K562 (cell line): Measurements from ENCODE around the gene MAP3K12. TPM values are rescaled to one million over a fixed set of nuclear protein-coding genes. Genes with fewer than 3 reads are reported as not detected.

Source experiments
- BRF1 ChIP-seq: IDR thresholded peaks from 3 replicates; pipeline ENCODE4 v1.6.1; 2011; ENCODE audit warnings: borderline replicate concordance, mild to moderate bottlenecking; ENCODE audit not compliant: insufficient read length; ENCODE audit errors: extremely low read depth
- CCAR2 ChIP-seq: fragments of 200-400 bp; formaldehyde crosslinking; IDR thresholded peaks from 2 replicates; pipeline ENCODE4 v1.6.1; 2017; ENCODE audit warnings: mild to moderate bottlenecking, low read depth, low read length
- CEBPB ChIP-seq: fragments of 450-650 bp; IDR thresholded peaks from 2 replicates; pipeline ENCODE4 v1.6.1; 2016; ENCODE audit warnings: missing genetic modification characterization, missing compliant biosample characterization
- EZH2 ChIP-seq: IDR thresholded peaks from 2 replicates; pipeline ENCODE4 v1.6.1; 2012; ENCODE audit warnings: low read depth, mild to moderate bottlenecking, inconsistent platforms, low read length, borderline replicate concordance
- NELFE ChIP-seq: IDR thresholded peaks from 2 replicates; pipeline ENCODE4 v1.6.1; 2011; ENCODE audit warnings: mild to moderate bottlenecking; ENCODE audit not compliant: insufficient read depth, insufficient read length
- NR1H2 ChIP-seq: sonication (generic); formaldehyde crosslinking; IDR thresholded peaks from 2 replicates; pipeline ENCODE4 v1.4.0; 2020; ENCODE audit warnings: mild to moderate bottlenecking, missing genetic modification reagents
- POLR2AphosphoS2 ChIP-seq: IDR thresholded peaks from 2 replicates; pipeline ENCODE4 v1.6.1; 2012; ENCODE audit warnings: low read length, improper control_type of control experiment
- RB1 ChIP-seq: fragments of 450-650 bp; IDR thresholded peaks from 2 replicates; pipeline ENCODE4 v1.6.1; 2017; ENCODE audit warnings: low read depth, mild to moderate bottlenecking
- RBM15 ChIP-seq: fragments of 200-400 bp; formaldehyde crosslinking; IDR thresholded peaks from 2 replicates; pipeline ENCODE4 v1.6.1; 2018; ENCODE audit warnings: mild to moderate bottlenecking, low read length, moderate library complexity; ENCODE audit not compliant: insufficient read depth
- STAT5B ChIP-seq: fragments of 250-450 bp; sonication (Bioruptor Pico); IDR thresholded peaks from 2 replicates; pipeline ENCODE4 v1.8.0; 2021; ENCODE audit warnings: mild to moderate bottlenecking, inconsistent platforms
- TBP ChIP-seq: optimal IDR thresholded peaks from 2 replicates; pipeline ENCODE3; 2011; ENCODE audit warnings: low read depth, low read length, improper control_type of control experiment
- THRAP3 ChIP-seq: fragments of 450-650 bp; IDR thresholded peaks from 2 replicates; pipeline ENCODE4 v1.6.1; 2016; ENCODE audit warnings: mild to moderate bottlenecking, inconsistent platforms, borderline replicate concordance
- U2AF2 ChIP-seq: fragments of 200-400 bp; formaldehyde crosslinking; optimal IDR thresholded peaks from 2 replicates; pipeline ENCODE3; 2017; ENCODE audit warnings: low read depth, mild to moderate bottlenecking, low read length
- ZNF586 ChIP-seq: fragments of 450-650 bp; formaldehyde crosslinking; conservative IDR thresholded peaks from 2 replicates; pipeline ENCODE4 v1.4.0; 2020; ENCODE audit warnings: mild to moderate bottlenecking, moderate library complexity
- ZNF644 ChIP-seq: fragments of 200-800 bp; sonication (Bioruptor generic); IDR thresholded peaks from 2 replicates; pipeline ENCODE4 v1.6.1; 2016; ENCODE audit warnings: low read depth, missing genetic modification characterization, missing compliant biosample characterization
- ZNF695 ChIP-seq: fragments of 450-650 bp; formaldehyde crosslinking; IDR thresholded peaks from 2 replicates; pipeline ENCODE4 v1.4.0; 2020; ENCODE audit warnings: mild to moderate bottlenecking, moderate library complexity
- ZNF717 ChIP-seq: fragments of 250-450 bp; sonication (Bioruptor Pico); IDR thresholded peaks from 2 replicates; pipeline ENCODE4 v1.5.0; 2021
- polyA plus RNA-seq, 8 experiments: library from polyadenylated mRNA; depleted of rRNA in 4 of 8; stranded (reverse) in 5 of 8; unstranded in 3 of 8; fragments of >200 nt; fragmentation: Nextera tagmentation in 2 of 8; fragmentation: Illumina TruSeq in 1 of 8; extraction: Ambion mirVana in 2 of 8; extraction: Trizol in 1 of 8; gene quantifications; 2 replicates each; pipeline versions ENCODE4 v1.2.1 to v1.2.3, GENCODE V29; 2011 to 2014; ENCODE audit warnings: inconsistent platforms in 1 of 8, missing spikeins in 1 of 8
- total RNA-seq, 7 experiments: library from RNA; depleted of rRNA in 6 of 7; stranded (reverse); fragments of >200 nt in 6 of 7; fragmentation: Illumina TruSeq in 2 of 7; extraction: Trizol in 2 of 7; gene quantifications; 2 replicates each; pipeline versions ENCODE4 v1.2.1 to v1.2.3, GENCODE V29; 2011 to 2021; ENCODE audit warnings: low replicate concordance in 1 of 7
- TF ChIP-seq, protein P1 (sequence below): fragments of 200-600 bp; sonication (generic); IDR thresholded peaks from one replicate; pipeline ENCODE4 v1.6.1; 2012; ENCODE audit warnings: mild to moderate bottlenecking, low read depth, low read length, inconsistent platforms

The MAP3K12 gene
- total and polyA plus RNA-seq, 9 of the 15 experiments (the other 6 are each of a cell fraction or from before 2014, with no cell fraction given): 0.10 to 2.4 (median 1.6) TPM

DNA sequence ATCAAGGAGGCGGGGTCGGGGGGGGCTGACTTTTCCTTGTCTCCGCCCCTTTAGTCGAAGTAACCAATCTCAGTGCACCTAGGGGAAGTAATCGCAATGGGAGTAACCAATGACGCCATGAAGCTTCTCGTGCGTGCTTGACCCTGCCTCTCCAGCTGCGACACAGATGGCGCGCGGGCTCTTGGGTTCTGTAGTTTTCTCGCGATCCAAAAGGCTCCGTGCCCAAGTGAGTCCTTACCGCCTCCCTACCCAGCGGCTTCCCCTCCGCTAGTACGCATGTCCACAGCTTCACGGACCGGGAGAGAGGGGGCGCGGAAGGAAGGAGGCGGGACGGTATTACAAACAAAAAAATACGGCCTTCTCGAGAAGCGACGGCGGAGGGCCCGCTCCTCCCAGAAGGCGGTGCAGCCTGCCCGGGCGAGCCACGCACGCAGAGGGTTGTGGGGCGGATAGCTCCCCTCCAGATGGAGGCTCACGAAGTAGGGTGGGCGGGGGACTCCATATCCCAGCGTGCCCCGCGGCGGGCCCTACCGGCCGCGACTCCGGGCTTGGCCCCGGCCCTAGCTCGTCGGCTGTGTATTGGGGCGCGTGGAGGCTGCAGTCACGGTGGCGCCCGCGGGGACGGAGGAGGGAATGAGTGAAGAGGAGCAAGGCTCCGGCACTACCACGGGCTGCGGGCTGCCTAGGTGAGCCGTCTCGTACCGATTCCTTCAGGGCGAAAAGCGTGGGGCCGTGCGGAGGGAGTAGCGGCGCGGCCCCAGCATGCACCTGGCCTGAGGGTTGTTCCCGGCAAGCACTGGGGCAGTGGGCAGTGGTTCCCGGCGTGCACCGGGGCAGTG is 1.7 kb upstream of the MAP3K12 start, which contains the start of gene TARBP2 (continued):
- no peak for TF ChIP-seq ZNF717
- TF ChIP-seq, protein P1, sequence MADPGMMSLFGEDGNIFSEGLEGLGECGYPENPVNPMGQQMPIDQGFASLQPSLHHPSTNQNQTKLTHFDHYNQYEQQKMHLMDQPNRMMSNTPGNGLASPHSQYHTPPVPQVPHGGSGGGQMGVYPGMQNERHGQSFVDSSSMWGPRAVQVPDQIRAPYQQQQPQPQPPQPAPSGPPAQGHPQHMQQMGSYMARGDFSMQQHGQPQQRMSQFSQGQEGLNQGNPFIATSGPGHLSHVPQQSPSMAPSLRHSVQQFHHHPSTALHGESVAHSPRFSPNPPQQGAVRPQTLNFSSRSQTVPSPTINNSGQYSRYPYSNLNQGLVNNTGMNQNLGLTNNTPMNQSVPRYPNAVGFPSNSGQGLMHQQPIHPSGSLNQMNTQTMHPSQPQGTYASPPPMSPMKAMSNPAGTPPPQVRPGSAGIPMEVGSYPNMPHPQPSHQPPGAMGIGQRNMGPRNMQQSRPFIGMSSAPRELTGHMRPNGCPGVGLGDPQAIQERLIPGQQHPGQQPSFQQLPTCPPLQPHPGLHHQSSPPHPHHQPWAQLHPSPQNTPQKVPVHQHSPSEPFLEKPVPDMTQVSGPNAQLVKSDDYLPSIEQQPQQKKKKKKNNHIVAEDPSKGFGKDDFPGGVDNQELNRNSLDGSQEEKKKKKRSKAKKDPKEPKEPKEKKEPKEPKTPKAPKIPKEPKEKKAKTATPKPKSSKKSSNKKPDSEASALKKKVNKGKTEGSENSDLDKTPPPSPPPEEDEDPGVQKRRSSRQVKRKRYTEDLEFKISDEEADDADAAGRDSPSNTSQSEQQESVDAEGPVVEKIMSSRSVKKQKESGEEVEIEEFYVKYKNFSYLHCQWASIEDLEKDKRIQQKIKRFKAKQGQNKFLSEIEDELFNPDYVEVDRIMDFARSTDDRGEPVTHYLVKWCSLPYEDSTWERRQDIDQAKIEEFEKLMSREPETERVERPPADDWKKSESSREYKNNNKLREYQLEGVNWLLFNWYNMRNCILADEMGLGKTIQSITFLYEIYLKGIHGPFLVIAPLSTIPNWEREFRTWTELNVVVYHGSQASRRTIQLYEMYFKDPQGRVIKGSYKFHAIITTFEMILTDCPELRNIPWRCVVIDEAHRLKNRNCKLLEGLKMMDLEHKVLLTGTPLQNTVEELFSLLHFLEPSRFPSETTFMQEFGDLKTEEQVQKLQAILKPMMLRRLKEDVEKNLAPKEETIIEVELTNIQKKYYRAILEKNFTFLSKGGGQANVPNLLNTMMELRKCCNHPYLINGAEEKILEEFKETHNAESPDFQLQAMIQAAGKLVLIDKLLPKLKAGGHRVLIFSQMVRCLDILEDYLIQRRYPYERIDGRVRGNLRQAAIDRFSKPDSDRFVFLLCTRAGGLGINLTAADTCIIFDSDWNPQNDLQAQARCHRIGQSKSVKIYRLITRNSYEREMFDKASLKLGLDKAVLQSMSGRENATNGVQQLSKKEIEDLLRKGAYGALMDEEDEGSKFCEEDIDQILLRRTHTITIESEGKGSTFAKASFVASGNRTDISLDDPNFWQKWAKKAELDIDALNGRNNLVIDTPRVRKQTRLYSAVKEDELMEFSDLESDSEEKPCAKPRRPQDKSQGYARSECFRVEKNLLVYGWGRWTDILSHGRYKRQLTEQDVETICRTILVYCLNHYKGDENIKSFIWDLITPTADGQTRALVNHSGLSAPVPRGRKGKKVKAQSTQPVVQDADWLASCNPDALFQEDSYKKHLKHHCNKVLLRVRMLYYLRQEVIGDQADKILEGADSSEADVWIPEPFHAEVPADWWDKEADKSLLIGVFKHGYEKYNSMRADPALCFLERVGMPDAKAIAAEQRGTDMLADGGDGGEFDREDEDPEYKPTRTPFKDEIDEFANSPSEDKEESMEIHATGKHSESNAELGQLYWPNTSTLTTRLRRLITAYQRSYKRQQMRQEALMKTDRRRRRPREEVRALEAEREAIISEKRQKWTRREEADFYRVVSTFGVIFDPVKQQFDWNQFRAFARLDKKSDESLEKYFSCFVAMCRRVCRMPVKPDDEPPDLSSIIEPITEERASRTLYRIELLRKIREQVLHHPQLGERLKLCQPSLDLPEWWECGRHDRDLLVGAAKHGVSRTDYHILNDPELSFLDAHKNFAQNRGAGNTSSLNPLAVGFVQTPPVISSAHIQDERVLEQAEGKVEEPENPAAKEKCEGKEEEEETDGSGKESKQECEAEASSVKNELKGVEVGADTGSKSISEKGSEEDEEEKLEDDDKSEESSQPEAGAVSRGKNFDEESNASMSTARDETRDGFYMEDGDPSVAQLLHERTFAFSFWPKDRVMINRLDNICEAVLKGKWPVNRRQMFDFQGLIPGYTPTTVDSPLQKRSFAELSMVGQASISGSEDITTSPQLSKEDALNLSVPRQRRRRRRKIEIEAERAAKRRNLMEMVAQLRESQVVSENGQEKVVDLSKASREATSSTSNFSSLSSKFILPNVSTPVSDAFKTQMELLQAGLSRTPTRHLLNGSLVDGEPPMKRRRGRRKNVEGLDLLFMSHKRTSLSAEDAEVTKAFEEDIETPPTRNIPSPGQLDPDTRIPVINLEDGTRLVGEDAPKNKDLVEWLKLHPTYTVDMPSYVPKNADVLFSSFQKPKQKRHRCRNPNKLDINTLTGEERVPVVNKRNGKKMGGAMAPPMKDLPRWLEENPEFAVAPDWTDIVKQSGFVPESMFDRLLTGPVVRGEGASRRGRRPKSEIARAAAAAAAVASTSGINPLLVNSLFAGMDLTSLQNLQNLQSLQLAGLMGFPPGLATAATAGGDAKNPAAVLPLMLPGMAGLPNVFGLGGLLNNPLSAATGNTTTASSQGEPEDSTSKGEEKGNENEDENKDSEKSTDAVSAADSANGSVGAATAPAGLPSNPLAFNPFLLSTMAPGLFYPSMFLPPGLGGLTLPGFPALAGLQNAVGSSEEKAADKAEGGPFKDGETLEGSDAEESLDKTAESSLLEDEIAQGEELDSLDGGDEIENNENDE: no peak
- TF ChIP-seq NR1H2 (CRISPR knock-in tag): no peak
- TF ChIP-seq CEBPB (tag): no peak
- peak; percentile 13 for TF ChIP-seq RB1
- TF ChIP-seq U2AF2: no peak
- TF ChIP-seq RBM15: no peak
- no peak for TF ChIP-seq CCAR2
- no peak for TF ChIP-seq THRAP3
- peak; percentile 88 for TF ChIP-seq ZNF644 (tag)
- TF ChIP-seq ZNF695 (CRISPR knock-in tag): 0 out of 2 replicates have a peak, but pooled peaks have one; percentile 66
- TF ChIP-seq TBP: peak; percentile 75
- no peak for TF ChIP-seq STAT5B (CRISPR knock-in tag)
- TF ChIP-seq NELFE: no peak
- no peak for TF ChIP-seq EZH2
- no peak; the same call in 1 of the 2 replicates for TF ChIP-seq ZNF586 (CRISPR knock-in tag)
- peak; percentile 69; the same call in 1 of the 2 replicates for TF ChIP-seq POLR2AphosphoS2
- no peak for TF ChIP-seq BRF1
